ENCODE results near the gene RNF157.

GRCh38 chr17:76275382-76276068, 35.2 kb upstream of the RNF157 start:
- no peak for TF ChIP-seq CTCF (conservative IDR thresholded peaks at IDR 0.05)
- no peak for TF ChIP-seq ZFX (IDR thresholded peaks at IDR 0.05)
